SK-N-SH (cell line): ENCODE results near the gene MRPL55. TPM values are rescaled to one million over a fixed set of nuclear protein-coding genes. Genes with fewer than 3 reads are reported as not detected.

Experiments used
- CTCF ChIA-PET: fragments of 300-600, 350-600 bp; formaldehyde crosslinking; extraction: SDS; loops from one replicate; lab custom pipeline; 2021; lab: Yijun Ruan, JAX
- POLR2A ChIA-PET: fragments of 350-600 bp; sonication (Branson Sonifier 250); formaldehyde crosslinking; extraction: SDS; loops from one replicate; lab custom pipeline; 2020; ENCODE audit warnings: antibody characterized with exemption, inconsistent platforms; lab: Yijun Ruan, JAX
- DNase-seq: peaks from one replicate; pipeline ENCODE4 v3.0.0; 2012
- H2AFZ ChIP-seq: fragments of 200-600 bp; sonication (generic); 2 replicates; pipeline ENCODE4 v1.8.1; 2016; ENCODE audit warnings: antibody characterized with exemption, mild to moderate bottlenecking, low read depth
- H3F3A ChIP-seq: fragments of 200-600 bp; sonication (generic); replicated peaks from 2 replicates; pipeline ENCODE3; 2016; ENCODE audit warnings: antibody characterized with exemption, mild to moderate bottlenecking; ENCODE audit not compliant: insufficient read depth
- H3K27ac ChIP-seq, 2 experiments: fragments of 200-500 bp in 1 of 2; fragments of 200-600 bp in 1 of 2; sonication (Bioruptor generic) in 1 of 2; sonication (generic), shearing (Covaris generic) in 1 of 2; 2 replicates each; pipeline versions ENCODE4 v1.5.1 to v1.6.1; 2014 to 2016; ENCODE audit warnings: low read depth in 2 of 2, inconsistent platforms in 1 of 2, low read length in 1 of 2, mild to moderate bottlenecking in 1 of 2, mixed read lengths in 1 of 2
- H3K27me3 ChIP-seq: fragments of 200-600 bp; sonication (generic), shearing (Covaris generic); 2 replicates; pipeline ENCODE4 v1.6.1; 2016; ENCODE audit warnings: mixed run types; ENCODE audit not compliant: insufficient read depth
- H3K36me3 ChIP-seq, 2 experiments: fragments of 200-500 bp in 1 of 2; fragments of 200-600 bp in 1 of 2; sonication (Bioruptor generic) in 1 of 2; sonication (generic) in 1 of 2; replicated peaks in 1 of 2; 2 replicates each; pipeline versions ENCODE3 to v1.5.1; 2014 to 2016; ENCODE audit warnings: low read length in 1 of 2, mild to moderate bottlenecking in 1 of 2; ENCODE audit not compliant: insufficient read depth in 2 of 2, control insufficient read depth in 1 of 2
- H3K4me1 ChIP-seq, 2 experiments: fragments of 200-500 bp in 1 of 2; fragments of 200-600 bp in 1 of 2; sonication (Bioruptor generic) in 1 of 2; sonication (generic), shearing (Covaris generic) in 1 of 2; 2 replicates each; pipeline versions ENCODE4 v1.5.1 to v1.6.1; 2014 to 2016; ENCODE audit warnings: low read depth in 1 of 2, low read length in 1 of 2, mixed run types in 1 of 2; ENCODE audit not compliant: insufficient read depth in 2 of 2, control insufficient read depth in 1 of 2
- H3K4me2 ChIP-seq: fragments of 200-600 bp; sonication (generic), shearing (Covaris generic); 2 replicates; pipeline ENCODE4 v1.6.1; 2017; ENCODE audit warnings: mixed run types
- H3K4me3 ChIP-seq, 2 experiments: fragments of 200-500 bp in 1 of 2; fragments of 200-600 bp in 1 of 2; sonication (Bioruptor generic) in 1 of 2; sonication (generic), shearing (Covaris generic) in 1 of 2; 2 replicates each; pipeline versions ENCODE4 v1.5.1 to v1.8.1; 2014 to 2016; ENCODE audit warnings: low read depth in 2 of 2, inconsistent platforms in 1 of 2, low read length in 1 of 2, mild to moderate bottlenecking in 1 of 2, mixed read lengths in 1 of 2, moderate library complexity in 1 of 2
- H3K79me2 ChIP-seq: fragments of 200-600 bp; sonication (generic); 2 replicates; pipeline ENCODE4 v1.8.1; 2017; ENCODE audit warnings: mild to moderate bottlenecking; ENCODE audit not compliant: insufficient read depth
- H3K9ac ChIP-seq: fragments of 200-600 bp; sonication (generic); 2 replicates; pipeline ENCODE4 v1.6.1; 2017; ENCODE audit warnings: mixed run types
- H3K9me2 ChIP-seq: fragments of 200-600 bp; sonication (generic); 2 replicates; pipeline ENCODE4 v1.6.1; 2017; ENCODE audit warnings: mixed run types
- H3K9me3 ChIP-seq: fragments of 200-600 bp; sonication (generic); 2 replicates; pipeline ENCODE4 v1.6.1; 2017; ENCODE audit warnings: mixed run types, mild to moderate bottlenecking, moderate library complexity
- H4K20me1 ChIP-seq: fragments of 200-600 bp; sonication (generic); 2 replicates; pipeline ENCODE4 v1.6.1; 2017; ENCODE audit warnings: mild to moderate bottlenecking, mixed run types; ENCODE audit not compliant: insufficient read depth
- CHD2 ChIP-seq: fragments of 150-350 bp; IDR thresholded peaks from 2 replicates; pipeline ENCODE4 v1.6.1; 2018; ENCODE audit warnings: low read length; ENCODE audit not compliant: partially characterized antibody
- CTCF ChIP-seq: fragments of 200-600 bp; sonication (generic); IDR thresholded peaks from 2 replicates; pipeline ENCODE4 v1.6.1; 2017; ENCODE audit warnings: antibody characterized with exemption, mild to moderate bottlenecking, moderate library complexity
- EP300 ChIP-seq, 2 experiments: IDR thresholded peaks; 2 replicates each; pipeline versions ENCODE4 v1.4.0 to v1.6.1; 2012; ENCODE audit warnings: borderline replicate concordance in 1 of 2, low read depth in 1 of 2, low read length in 1 of 2
- FOXJ3 ChIP-seq: sonication (generic); formaldehyde crosslinking; IDR thresholded peaks from 2 replicates; pipeline ENCODE4 v1.5.1; 2020; ENCODE audit warnings: mild to moderate bottlenecking, missing genetic modification reagents
- IRF3 ChIP-seq: fragments of 150-350 bp; IDR thresholded peaks from 2 replicates; pipeline ENCODE4 v1.6.1; 2016; ENCODE audit warnings: mild to moderate bottlenecking, low read depth, low read length
- MEF2A ChIP-seq: IDR thresholded peaks from 2 replicates; pipeline ENCODE4 v1.4.0; 2012; ENCODE audit warnings: low read depth, borderline replicate concordance
- MXI1 ChIP-seq: IDR thresholded peaks from 2 replicates; pipeline ENCODE4 v1.6.1; 2012; ENCODE audit warnings: mild to moderate bottlenecking, low read depth, low read length, improper control_type of control experiment
- NFIC ChIP-seq: IDR thresholded peaks from 2 replicates; pipeline ENCODE4 v1.4.0; 2012; ENCODE audit warnings: borderline replicate concordance
- PBX3 ChIP-seq: IDR thresholded peaks from 2 replicates; pipeline ENCODE4; 2012
- RAD21 ChIP-seq: IDR thresholded peaks from 2 replicates; pipeline ENCODE4 v1.6.1; 2012; ENCODE audit warnings: mild to moderate bottlenecking, low read length
- RFX5 ChIP-seq: IDR thresholded peaks from 2 replicates; pipeline ENCODE4 v1.6.1; 2012; ENCODE audit warnings: mild to moderate bottlenecking, improper control_type of control experiment, low read length
- RXRA ChIP-seq: IDR thresholded peaks from 2 replicates; pipeline ENCODE4 v1.4.0; 2012; ENCODE audit warnings: low read depth, mild to moderate bottlenecking, borderline replicate concordance
- SIN3A ChIP-seq: IDR thresholded peaks from 2 replicates; pipeline ENCODE4 v1.6.1; 2012; ENCODE audit warnings: low read depth, mild to moderate bottlenecking, low read length, moderate library complexity, borderline replicate concordance
- TAF1 ChIP-seq: IDR thresholded peaks from 2 replicates; pipeline ENCODE4 v1.6.1; 2012; ENCODE audit warnings: low read depth, mild to moderate bottlenecking, low read length, moderate library complexity, borderline replicate concordance
- TCF12 ChIP-seq: IDR thresholded peaks from 2 replicates; pipeline ENCODE4 v1.4.0; 2012
- TEAD4 ChIP-seq: IDR thresholded peaks from 2 replicates; pipeline ENCODE4 v1.4.0; 2012; ENCODE audit warnings: mild to moderate bottlenecking, borderline replicate concordance; ENCODE audit not compliant: insufficient read depth
- YY1 ChIP-seq: IDR thresholded peaks from 2 replicates; pipeline ENCODE4 v1.4.0; 2012; ENCODE audit warnings: low read depth, mild to moderate bottlenecking
- WGBS: methylation state at CpG from one replicate; pipeline ENCODE4 v1.1.6; 2017; ENCODE audit warnings: low lambda C conversion rate; 5-methylcytosine and 5-hydroxymethylcytosine counted together
- polyA plus RNA-seq, 3 experiments: library from polyadenylated mRNA; depleted of rRNA; stranded (reverse); fragments of >200 nt; gene quantifications; 2 replicates each; pipeline ENCODE4 v1.2.3, GENCODE V29; 2012
- TF ChIP-seq, protein P1 (sequence below): fragments of 150-350 bp; IDR thresholded peaks from 2 replicates; pipeline ENCODE4 v1.6.1; 2017; ENCODE audit warnings: antibody characterized with exemption, low read length, low read depth, borderline replicate concordance

MRPL55 gene
- polyA plus RNA-seq, 1 of the 3 experiments (the other 2 are of a cell fraction), result 75.3 TPM

DNA sequence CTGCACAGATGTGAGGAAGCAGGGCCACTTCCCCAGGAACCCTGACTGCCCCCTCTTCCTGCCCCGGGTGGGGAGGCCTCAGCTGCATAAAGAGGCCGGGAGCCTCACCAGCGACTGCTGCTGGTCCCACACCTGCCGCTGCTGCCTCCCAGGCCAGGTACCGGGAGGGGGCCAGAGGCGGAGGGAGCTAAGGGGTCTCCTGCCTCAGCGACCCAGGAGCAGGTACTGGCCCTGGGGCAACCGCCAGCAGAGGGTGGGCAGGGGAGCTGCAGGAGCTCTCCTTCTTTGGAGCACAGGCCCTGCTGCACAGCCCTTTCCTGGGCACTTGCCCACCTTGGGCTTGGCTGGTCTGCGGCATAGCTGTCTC is 47.4 kb upstream of the MRPL55 start (continued):
- TF ChIP-seq RXRA (no peak), EP300 (IDR thresholded peaks at IDR 0.05; ENCODE audit: borderline replicate concordance in 1 of 2, low read depth in 1 of 2, low read length in 1 of 2) (no peak), RFX5 (no peak), CTCF (no peak)

GRCh38 chr1:228155596-228156514 is 46.8 kb upstream of the MRPL55 start:
- CTCF ChIA-PET, result interaction anchor here (0.6 kb wide), 1 partner anchor 149 kb away, joined by 3 read pairs; no protein-coding TSS in a partner anchor
- WGBS, result 75% methylated on average over 7 of the region's 16 CpGs
- H3K4me2 ChIP-seq, result no peak overlapping the region
- no peaks in the 10 kb centered on the region for H3F3A ChIP-seq
- no peaks in the 10 kb centered on the region for H3K9me2 ChIP-seq
- no peaks in the 10 kb centered on the region; a peak in 1 of 4 replicates for H3K4me1 ChIP-seq
- no peaks in the 10 kb centered on the region for H3K79me2 ChIP-seq
- no peaks in the 10 kb centered on the region for H3K27me3 ChIP-seq
- no peaks in the 10 kb centered on the region for H3K9me3 ChIP-seq
- H2AFZ ChIP-seq, result no peak overlapping the region
- no peak overlapping the region for H3K4me3 ChIP-seq
- H4K20me1 ChIP-seq, result no peaks in the 10 kb centered on the region
- H3K36me3 ChIP-seq, result no peaks in the 10 kb centered on the region
- no peak for DNase-seq
- POLR2A ChIA-PET, result interaction anchor here (1.2 kb wide), 1 partner anchor 9 kb away, joined by 5 read pairs; the partner anchor contains the start of gene IBA57
- H3K9ac ChIP-seq, result no peak overlapping the region
- H3K27ac ChIP-seq, result no peak overlapping the region
- no peak for TF ChIP-seq TCF12
- no peak for TF ChIP-seq IRF3
- no peak for TF ChIP-seq YY1
- no peak for TF ChIP-seq EP300 (IDR thresholded peaks at IDR 0.05; ENCODE audit: borderline replicate concordance in 1 of 2, low read depth in 1 of 2, low read length in 1 of 2)
- TF ChIP-seq, protein P1, sequence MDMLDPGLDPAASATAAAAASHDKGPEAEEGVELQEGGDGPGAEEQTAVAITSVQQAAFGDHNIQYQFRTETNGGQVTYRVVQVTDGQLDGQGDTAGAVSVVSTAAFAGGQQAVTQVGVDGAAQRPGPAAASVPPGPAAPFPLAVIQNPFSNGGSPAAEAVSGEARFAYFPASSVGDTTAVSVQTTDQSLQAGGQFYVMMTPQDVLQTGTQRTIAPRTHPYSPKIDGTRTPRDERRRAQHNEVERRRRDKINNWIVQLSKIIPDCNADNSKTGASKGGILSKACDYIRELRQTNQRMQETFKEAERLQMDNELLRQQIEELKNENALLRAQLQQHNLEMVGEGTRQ, result no peak
- no peak for TF ChIP-seq TAF1
- no peak for TF ChIP-seq CTCF
- no peak for TF ChIP-seq CHD2
- no peak for TF ChIP-seq NFIC
- TF ChIP-seq TEAD4, result no peak
- no peak for TF ChIP-seq MEF2A
- TF ChIP-seq SIN3A, result no peak
- TF ChIP-seq RAD21, result no peak
- no peak for TF ChIP-seq PBX3
- no peak for TF ChIP-seq MXI1
- no peak for TF ChIP-seq RFX5
- no peak for TF ChIP-seq FOXJ3
